ENCODE data around the gene TENT4B. TPM values are rescaled to one million over a fixed set of nuclear protein-coding genes. Genes with fewer than 3 reads are reported as not detected.
A peak's percentile ranks its signal among the peaks of the same experiment; 100 is the strongest.

Gene TENT4B
- total RNA-seq, 2 donors from 2014 or later, result 12.8 to 14.1 TPM

- no peak overlapping the region for H3K4me3 Mint-ChIP-seq
- Histone ChIP-seq H3K4me3 (ENCODE audit: low read length) (no peak overlapping the region), H3K36me3 (ENCODE audit: control insufficient read depth, insufficient read depth, low read length) (no peaks in the 10 kb centered on the region), H3K27me3 (ENCODE audit: control insufficient read depth, insufficient read depth, low read length, poor library complexity, severe bottlenecking) (no peaks in the 10 kb centered on the region), H3K4me1 (ENCODE audit: control insufficient read depth, insufficient read depth, low read length) (no peaks in the 10 kb centered on the region), H3K9me3 (ENCODE audit: control insufficient read depth, low read length) (no peaks in the 10 kb centered on the region), H3K27ac (ENCODE audit: low read depth, low read length) (no peak overlapping the region), H3K9ac (ENCODE audit: extremely low read depth, low read length, poor library complexity, severe bottlenecking) (no peak overlapping the region)
- no peaks in the 10 kb centered on the region for H3K27me3 Mint-ChIP-seq (ENCODE audit: insufficient read depth)
- no peaks in the 10 kb centered on the region for H3K36me3 Mint-ChIP-seq (ENCODE audit: low read depth)
- no peak for TF ChIP-seq CTCF (conservative IDR thresholded peaks at IDR 0.05)
- peaks cover 7% of the 10 kb centered on the region for H3K9me3 Mint-ChIP-seq
- 84 to 91% methylated on average over 10 to 13 of the region's 13 CpGs for WGBS, 2 experiments (ENCODE audit: insufficient coverage in 1 of 2, insufficient read length in 1 of 2)
- no peak for DNase-seq
- no peaks in the 10 kb centered on the region for H3K4me1 Mint-ChIP-seq
- H3K27ac Mint-ChIP-seq, result no peak overlapping the region
These were observed 120.8 kb downstream of the TENT4B start for GRCh38 chr16:50273888-50274325.

DNA sequence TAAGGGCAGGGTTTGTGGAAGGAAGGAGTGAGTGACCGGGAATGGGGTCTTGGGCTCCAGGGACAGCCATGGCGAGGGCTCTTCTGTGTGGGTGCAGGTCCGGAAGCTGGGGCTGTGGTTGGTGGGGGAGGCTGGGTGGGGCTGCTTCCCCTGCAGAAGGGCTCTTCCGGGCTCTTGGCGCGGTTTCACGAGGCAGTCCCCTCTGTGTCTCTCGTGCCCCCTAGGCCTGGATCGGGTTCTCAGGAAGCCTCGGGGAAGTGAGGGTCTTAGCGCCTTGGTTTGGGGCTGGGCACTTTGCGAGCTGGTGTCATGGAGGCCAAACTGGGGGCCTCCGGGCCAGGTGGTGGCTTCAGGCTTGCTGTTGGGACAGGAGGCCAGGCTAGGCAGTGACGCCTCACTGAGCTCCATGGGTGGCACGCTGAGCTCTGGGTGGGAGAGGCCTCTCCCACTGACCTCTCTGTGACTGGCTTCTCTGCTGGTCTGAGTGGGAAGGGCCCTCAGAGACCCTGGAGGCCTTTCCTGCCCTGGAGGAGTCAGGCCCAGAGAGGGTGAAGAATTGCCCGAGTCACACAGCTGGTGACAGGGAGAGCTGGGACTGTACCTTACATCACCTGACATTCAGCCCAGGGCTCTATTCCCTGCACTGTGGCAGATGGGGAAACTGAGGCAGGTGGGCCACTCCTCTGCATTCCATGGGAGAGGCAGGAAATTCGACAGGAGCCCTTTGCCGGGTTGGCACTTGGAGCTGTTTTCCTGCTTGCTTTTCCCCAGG is 121.4 kb downstream of the TENT4B start:
- Histone ChIP-seq H3K4me3 (ENCODE audit: low read length) (no peak overlapping the region), H3K27ac (ENCODE audit: low read depth, low read length) (no peak overlapping the region), H3K9ac (ENCODE audit: extremely low read depth, low read length, poor library complexity, severe bottlenecking) (no peak overlapping the region), H3K4me1 (ENCODE audit: control insufficient read depth, insufficient read depth, low read length) (peaks cover 4% of the 10 kb centered on the region), H3K36me3 (ENCODE audit: control insufficient read depth, insufficient read depth, low read length) (no peaks in the 10 kb centered on the region), H3K9me3 (ENCODE audit: control insufficient read depth, low read length) (no peaks in the 10 kb centered on the region), H3K27me3 (ENCODE audit: control insufficient read depth, insufficient read depth, low read length, poor library complexity, severe bottlenecking) (no peaks in the 10 kb centered on the region)
- Mint-ChIP-seq H3K36me3 (ENCODE audit: low read depth) (no peaks in the 10 kb centered on the region), H3K27me3 (ENCODE audit: insufficient read depth) (no peaks in the 10 kb centered on the region), H3K4me3 (no peak overlapping the region), H3K9me3 (peaks cover 7% of the 10 kb centered on the region), H3K27ac (no peak overlapping the region), H3K4me1 (peaks cover 4% of the 10 kb centered on the region)
- DNase-seq, result no peak
- WGBS, 2 experiments (ENCODE audit: insufficient coverage in 1 of 2, insufficient read length in 1 of 2), result 89 to 92% methylated on average over 7 to 18 of the region's 18 CpGs
- no peak for TF ChIP-seq CTCF (conservative IDR thresholded peaks at IDR 0.05)

- Histone ChIP-seq H3K4me1 (ENCODE audit: control insufficient read depth, insufficient read depth, low read length) (peaks cover 5% of the 10 kb centered on the region), H3K27me3 (ENCODE audit: control insufficient read depth, insufficient read depth, low read length, poor library complexity, severe bottlenecking) (no peaks in the 10 kb centered on the region), H3K27ac (ENCODE audit: low read depth, low read length) (no peak overlapping the region), H3K36me3 (ENCODE audit: control insufficient read depth, insufficient read depth, low read length) (no peaks in the 10 kb centered on the region), H3K9ac (ENCODE audit: extremely low read depth, low read length, poor library complexity, severe bottlenecking) (no peak overlapping the region), H3K9me3 (ENCODE audit: control insufficient read depth, low read length) (no peaks in the 10 kb centered on the region), H3K4me3 (ENCODE audit: low read length) (no peak overlapping the region)
- Mint-ChIP-seq H3K27me3 (ENCODE audit: insufficient read depth) (no peaks in the 10 kb centered on the region), H3K4me3 (no peak overlapping the region), H3K9me3 (peaks cover 7% of the 10 kb centered on the region), H3K27ac (no peak overlapping the region), H3K4me1 (peaks cover 8% of the 10 kb centered on the region), H3K36me3 (ENCODE audit: low read depth) (no peaks in the 10 kb centered on the region)
- no peak for DNase-seq
- TF ChIP-seq CTCF (conservative IDR thresholded peaks at IDR 0.05), result peak; percentile 21
- 83 to 90% methylated on average over 1 to 3 of the region's 3 CpGs for WGBS, 2 experiments (ENCODE audit: insufficient coverage in 1 of 2, insufficient read length in 1 of 2)
These were observed 122.0 kb downstream of the TENT4B start for GRCh38 chr16:50275098-50275415.
